ENCODE measurements around the gene OSBP. TPM values are rescaled to one million over a fixed set of nuclear protein-coding genes. Genes with fewer than 3 reads are reported as not detected.

OSBP gene
- total and polyA plus RNA-seq, 2 donors (not counting 3 experiments of a cell fraction or from before 2014, with no cell fraction given), result 14.2 to 37.5 TPM

DNA sequence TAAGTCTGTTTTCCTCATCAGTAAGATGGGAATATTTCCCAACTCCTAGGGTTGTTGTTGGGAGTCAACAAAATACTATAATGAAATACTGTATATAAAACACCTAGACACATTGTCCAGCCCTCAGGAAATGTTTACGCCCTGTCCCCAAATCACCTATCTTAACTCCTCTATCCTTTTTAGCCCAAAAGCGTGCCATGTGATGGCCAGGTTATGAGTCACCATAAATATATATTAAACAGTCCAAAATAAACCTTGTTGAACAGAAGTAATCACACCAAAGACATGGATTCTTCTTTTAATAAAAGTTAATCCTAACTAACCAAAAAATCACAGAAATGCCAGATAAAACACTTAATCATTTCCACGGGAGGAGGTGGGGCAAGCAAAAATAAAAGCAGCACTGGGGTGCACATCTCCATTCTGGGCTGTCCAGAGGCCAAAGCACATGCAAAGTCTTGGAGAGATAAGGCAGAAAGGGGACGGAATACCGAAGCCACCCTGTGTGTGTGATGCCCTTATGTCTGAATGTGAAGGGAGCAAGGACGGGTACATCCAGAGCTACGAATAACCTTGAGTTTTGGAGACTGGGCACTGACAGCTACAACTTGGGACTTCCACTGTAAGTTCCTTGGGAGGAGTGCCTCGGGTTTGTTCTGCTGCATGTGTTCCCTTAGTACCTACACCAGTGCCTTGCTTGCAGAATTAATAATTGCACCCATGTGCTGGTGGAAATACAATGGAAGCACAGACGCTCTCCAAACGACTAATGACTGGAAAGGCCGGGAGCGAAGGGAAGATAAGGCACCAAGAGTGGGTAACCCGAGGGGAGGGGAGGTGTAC is 1.1 kb downstream of the OSBP start:
- DNase-seq (ENCODE audit: low read depth, low spot score), result peak; percentile 26
- Histone ChIP-seq H2AFZ (ENCODE audit: low read depth, low read length) (peak overlapping the region; percentile 5), H3K27me3 (ENCODE audit: control insufficient read depth in 2 of 2, insufficient read depth in 2 of 2, low read length in 2 of 2) (no peaks in the 10 kb centered on the region), H3K36me3 (ENCODE audit: control insufficient read depth in 2 of 2, extremely low read depth in 1 of 2, insufficient read depth in 2 of 2, low read length in 2 of 2) (peaks cover 4 to 7% of the 10 kb centered on the region in 2 experiments), H3K27ac (ENCODE audit: insufficient read depth, low read depth, low read length) (peak overlapping the region; percentile 48), H3K9me1 (replicated peaks; ENCODE audit: control insufficient read depth, extremely low read depth, insufficient read depth, low read length) (no peaks in the 10 kb centered on the region), H3K79me2 (ENCODE audit: control insufficient read depth, insufficient read depth, low read length) (peaks cover 45% of the 10 kb centered on the region), H3K4me1 (ENCODE audit: control insufficient read depth, extremely low read depth, insufficient read depth, low read length) (peaks cover 17% of the 10 kb centered on the region), H3K9ac (replicated peaks; ENCODE audit: extremely low read depth, insufficient read depth, low read length) (peak overlapping the region; percentile 79), H4K20me1 (replicated peaks; ENCODE audit: control insufficient read depth, extremely low read depth, insufficient read depth, low read length) (no peaks in the 10 kb centered on the region), H3K4me2 (ENCODE audit: insufficient read depth, low read length) (peak overlapping the region; percentile 80), H3K9me3 (replicated peaks; ENCODE audit: control insufficient read depth, insufficient read depth, low read length) (no peaks in the 10 kb centered on the region), H3K4me3 (replicated peaks in 1 of 3; ENCODE audit: insufficient read depth in 1 of 3, low read depth in 1 of 3, low read length in 3 of 3) (peak overlapping the region; percentile 74 to 90 (median 81))
- FAIRE-seq, result no peak
- dilution Hi-C loops (cut with MboI; ENCODE audit: extremely low pct_ligation_motif_present, low sequenced_read_pairs) (no loop called here), intact Hi-C loops (cut with micrococcal nuclease) (loop anchor here (2.0 kb wide), 2 partner anchors 64 to 78 kb away; no protein-coding TSS in a partner anchor)
- CTCF ChIA-PET, result interaction anchor here (0.6 to 1.0 kb wide), 2 partner anchors 77 to 186 kb away, joined by 3 read pairs; no protein-coding TSS in a partner anchor
- TSS peak; percentile 24 for BruUV-seq (replicated peaks)
- TF ChIP-seq POLR2A (IDR thresholded peaks at IDR 0.05; ENCODE audit: low read depth, low read length) (no peak), EZH2 (IDR thresholded peaks at IDR 0.05; ENCODE audit: borderline replicate concordance, low read depth, low read length, severe bottlenecking) (no peak), MYC (IDR thresholded peaks at IDR 0.05; ENCODE audit: low read depth, low read length) (no peak), GATA2 (IDR thresholded peaks at IDR 0.05; ENCODE audit: insufficient read depth, insufficient read length, low read depth, low read length) (no peak), FOS (IDR thresholded peaks at IDR 0.05; ENCODE audit: borderline replicate concordance, insufficient read depth, low read length) (no peak), JUN (IDR thresholded peaks at IDR 0.05; ENCODE audit: borderline replicate concordance, insufficient read depth, insufficient read length, low read depth) (no peak), POLR2AphosphoS5 (IDR thresholded peaks at IDR 0.05; ENCODE audit: insufficient read depth, low read depth, low read length) (no peak)
- TF ChIP-seq, protein P1, sequence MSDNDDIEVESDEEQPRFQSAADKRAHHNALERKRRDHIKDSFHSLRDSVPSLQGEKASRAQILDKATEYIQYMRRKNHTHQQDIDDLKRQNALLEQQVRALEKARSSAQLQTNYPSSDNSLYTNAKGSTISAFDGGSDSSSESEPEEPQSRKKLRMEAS (IDR thresholded peaks at IDR 0.05; ENCODE audit: insufficient read depth, insufficient read length), result no peak
- TF ChIP-seq, protein P2, sequence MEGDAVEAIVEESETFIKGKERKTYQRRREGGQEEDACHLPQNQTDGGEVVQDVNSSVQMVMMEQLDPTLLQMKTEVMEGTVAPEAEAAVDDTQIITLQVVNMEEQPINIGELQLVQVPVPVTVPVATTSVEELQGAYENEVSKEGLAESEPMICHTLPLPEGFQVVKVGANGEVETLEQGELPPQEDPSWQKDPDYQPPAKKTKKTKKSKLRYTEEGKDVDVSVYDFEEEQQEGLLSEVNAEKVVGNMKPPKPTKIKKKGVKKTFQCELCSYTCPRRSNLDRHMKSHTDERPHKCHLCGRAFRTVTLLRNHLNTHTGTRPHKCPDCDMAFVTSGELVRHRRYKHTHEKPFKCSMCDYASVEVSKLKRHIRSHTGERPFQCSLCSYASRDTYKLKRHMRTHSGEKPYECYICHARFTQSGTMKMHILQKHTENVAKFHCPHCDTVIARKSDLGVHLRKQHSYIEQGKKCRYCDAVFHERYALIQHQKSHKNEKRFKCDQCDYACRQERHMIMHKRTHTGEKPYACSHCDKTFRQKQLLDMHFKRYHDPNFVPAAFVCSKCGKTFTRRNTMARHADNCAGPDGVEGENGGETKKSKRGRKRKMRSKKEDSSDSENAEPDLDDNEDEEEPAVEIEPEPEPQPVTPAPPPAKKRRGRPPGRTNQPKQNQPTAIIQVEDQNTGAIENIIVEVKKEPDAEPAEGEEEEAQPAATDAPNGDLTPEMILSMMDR (IDR thresholded peaks at IDR 0.05; ENCODE audit: extremely low read depth in 1 of 2, insufficient read depth in 1 of 2, low read depth in 1 of 2, low read length in 2 of 2), result no peak
- POLR2A ChIA-PET, result no interaction called here
